PC-3 (cell line): ENCODE measurements around the gene MICB.

Experiments used
- EZH2 ChIP-seq: fragments of 300-600 bp; sonication (generic); IDR thresholded peaks from one replicate; pipeline ENCODE4 v1.6.1; 2017; ENCODE audit warnings: antibody characterized with exemption, mild to moderate bottlenecking, low read length; ENCODE audit not compliant: unreplicated experiment
- TF ChIP-seq, protein P1 (sequence below): fragments of 300-600 bp; sonication (generic); conservative IDR thresholded peaks from 2 replicates; pipeline ENCODE4 v1.5.1; 2017; ENCODE audit warnings: antibody characterized with exemption, low read depth, mild to moderate bottlenecking, low read length

DNA sequence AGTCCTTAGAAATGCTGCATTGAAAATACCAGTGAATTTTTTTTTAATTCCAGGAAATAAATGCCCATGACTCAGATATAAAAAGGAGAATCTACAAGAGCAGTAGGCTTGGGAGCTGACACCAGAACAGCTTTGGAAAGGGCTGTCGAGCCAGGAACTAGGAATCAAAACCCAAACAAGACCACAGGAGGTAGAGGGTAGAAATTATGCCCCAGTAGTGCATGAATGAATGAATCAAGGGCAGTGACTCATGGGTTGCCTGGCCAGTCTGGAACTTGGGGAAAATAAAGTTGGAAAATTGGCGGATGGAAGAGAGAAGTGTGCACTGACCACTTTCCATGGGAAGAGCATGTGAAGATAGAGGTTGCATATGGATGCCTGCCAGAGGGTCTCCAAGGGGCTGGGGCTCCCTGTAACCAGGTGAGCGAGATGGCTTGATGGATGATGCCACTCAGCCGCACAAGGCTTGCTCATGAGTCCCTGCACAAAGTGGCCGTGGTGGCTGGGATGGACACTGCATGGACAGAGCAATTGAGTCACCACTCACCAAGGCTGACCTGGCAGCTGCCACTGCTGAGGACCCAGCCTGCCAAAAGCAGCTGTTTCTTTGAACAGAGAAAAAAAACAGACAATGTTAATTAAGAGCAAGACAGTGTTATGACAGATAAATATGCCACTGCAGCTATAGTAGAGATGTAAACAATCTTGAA is 15.7 kb downstream of the MICB start:
- TF ChIP-seq, protein P1, sequence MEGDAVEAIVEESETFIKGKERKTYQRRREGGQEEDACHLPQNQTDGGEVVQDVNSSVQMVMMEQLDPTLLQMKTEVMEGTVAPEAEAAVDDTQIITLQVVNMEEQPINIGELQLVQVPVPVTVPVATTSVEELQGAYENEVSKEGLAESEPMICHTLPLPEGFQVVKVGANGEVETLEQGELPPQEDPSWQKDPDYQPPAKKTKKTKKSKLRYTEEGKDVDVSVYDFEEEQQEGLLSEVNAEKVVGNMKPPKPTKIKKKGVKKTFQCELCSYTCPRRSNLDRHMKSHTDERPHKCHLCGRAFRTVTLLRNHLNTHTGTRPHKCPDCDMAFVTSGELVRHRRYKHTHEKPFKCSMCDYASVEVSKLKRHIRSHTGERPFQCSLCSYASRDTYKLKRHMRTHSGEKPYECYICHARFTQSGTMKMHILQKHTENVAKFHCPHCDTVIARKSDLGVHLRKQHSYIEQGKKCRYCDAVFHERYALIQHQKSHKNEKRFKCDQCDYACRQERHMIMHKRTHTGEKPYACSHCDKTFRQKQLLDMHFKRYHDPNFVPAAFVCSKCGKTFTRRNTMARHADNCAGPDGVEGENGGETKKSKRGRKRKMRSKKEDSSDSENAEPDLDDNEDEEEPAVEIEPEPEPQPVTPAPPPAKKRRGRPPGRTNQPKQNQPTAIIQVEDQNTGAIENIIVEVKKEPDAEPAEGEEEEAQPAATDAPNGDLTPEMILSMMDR = no peak
- TF ChIP-seq EZH2 = no peak
